H1 (cell line): ENCODE data around the gene PDZRN3. TPM values are rescaled to one million over a fixed set of nuclear protein-coding genes. Genes with fewer than 3 reads are reported as not detected.

Source experiments
- CEBPB ChIP-seq: IDR thresholded peaks from 2 replicates; pipeline ENCODE4 v1.6.1; 2012; ENCODE audit warnings: low read depth, low read length
- EZH2 ChIP-seq: fragments of 200-600 bp; sonication (generic); IDR thresholded peaks from 2 replicates; pipeline ENCODE4 v1.7.1; 2012; ENCODE audit warnings: low read depth, mild to moderate bottlenecking, moderate library complexity, low read length, inconsistent platforms; ENCODE audit not compliant: severe bottlenecking
- polyA plus RNA-seq, 7 experiments: library from polyadenylated mRNA; depleted of rRNA in 3 of 7; stranded (reverse) in 5 of 7; unstranded in 2 of 7; fragments of >200 nt in 5 of 7; fragments of 200-250 nt in 2 of 7; gene quantifications; 1 replicate in 5 of 7; 2 replicates in 1 of 7; 4 replicates in 1 of 7; pipeline versions ENCODE4 v1.2.1 to v1.2.3, GENCODE V29; 2011 to 2013; ENCODE audit warnings: missing spikeins in 2 of 7, mixed read lengths in 2 of 7
- total RNA-seq: library from RNA; stranded (reverse); fragmentation: NEBNext Ultra II Directional; extraction: Animal tissue kit (Norgen Biotek cat#: 25700); gene quantifications from 2 replicates; pipeline ENCODE4 v1.2.1, GENCODE V29; 2021
- TF ChIP-seq, protein P1 (sequence below): IDR thresholded peaks from 2 replicates; pipeline ENCODE4 v1.6.1; 2012; ENCODE audit warnings: low read length, inconsistent platforms

The PDZRN3 gene
- total and polyA plus RNA-seq, 2 of the 8 experiments (the other 6 are each of a cell fraction or from before 2014, with no cell fraction given) = 4.2 to 20.5 TPM

DNA sequence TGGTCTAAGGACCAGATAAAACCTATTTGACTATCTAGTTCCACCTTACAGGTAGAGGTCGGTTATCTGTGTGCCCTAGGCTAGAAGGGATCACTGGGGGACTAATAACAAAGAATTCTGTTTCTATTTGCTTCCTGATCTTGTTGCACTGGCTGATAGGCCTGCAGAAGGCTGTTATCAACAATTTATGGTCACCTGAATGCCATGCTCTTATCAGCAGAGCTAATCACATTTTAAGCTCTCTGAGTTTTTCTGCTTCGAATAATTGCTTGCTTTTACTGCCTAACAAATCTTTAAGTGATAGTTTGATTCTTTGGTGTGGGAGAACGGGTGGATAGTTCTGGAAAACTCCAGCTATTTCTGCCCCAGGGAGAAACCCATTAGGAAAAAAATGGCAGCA lies 263.1 kb downstream of the PDZRN3 start (continued):
- TF ChIP-seq, protein P1, sequence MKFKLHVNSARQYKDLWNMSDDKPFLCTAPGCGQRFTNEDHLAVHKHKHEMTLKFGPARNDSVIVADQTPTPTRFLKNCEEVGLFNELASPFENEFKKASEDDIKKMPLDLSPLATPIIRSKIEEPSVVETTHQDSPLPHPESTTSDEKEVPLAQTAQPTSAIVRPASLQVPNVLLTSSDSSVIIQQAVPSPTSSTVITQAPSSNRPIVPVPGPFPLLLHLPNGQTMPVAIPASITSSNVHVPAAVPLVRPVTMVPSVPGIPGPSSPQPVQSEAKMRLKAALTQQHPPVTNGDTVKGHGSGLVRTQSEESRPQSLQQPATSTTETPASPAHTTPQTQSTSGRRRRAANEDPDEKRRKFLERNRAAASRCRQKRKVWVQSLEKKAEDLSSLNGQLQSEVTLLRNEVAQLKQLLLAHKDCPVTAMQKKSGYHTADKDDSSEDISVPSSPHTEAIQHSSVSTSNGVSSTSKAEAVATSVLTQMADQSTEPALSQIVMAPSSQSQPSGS = no peak
- TF ChIP-seq CEBPB (no peak), EZH2 (no peak)
- TF ChIP-seq, all 59 proteins: peak for 0
